Body of pancreas (tissue), 4 donors: Measurements from ENCODE around the gene MFRP.

Source experiments
- CTCF ChIP-seq, 7 experiments: fragments of 450-650 bp in 4 of 7; fragments of 200-600 bp in 3 of 7; sonication (generic) in 3 of 7; IDR thresholded peaks; one replicate each; pipeline ENCODE4 v1.5.1; 2016 to 2019; ENCODE audit warnings: antibody characterized with exemption in 7 of 7
- POLR2A ChIP-seq, 3 donors: fragments of 450-650 bp; IDR thresholded peaks; one replicate each; pipeline ENCODE4 v1.6.1; 2016; ENCODE audit warnings: antibody characterized with exemption in 3 of 3, mild to moderate bottlenecking in 2 of 3

DNA sequence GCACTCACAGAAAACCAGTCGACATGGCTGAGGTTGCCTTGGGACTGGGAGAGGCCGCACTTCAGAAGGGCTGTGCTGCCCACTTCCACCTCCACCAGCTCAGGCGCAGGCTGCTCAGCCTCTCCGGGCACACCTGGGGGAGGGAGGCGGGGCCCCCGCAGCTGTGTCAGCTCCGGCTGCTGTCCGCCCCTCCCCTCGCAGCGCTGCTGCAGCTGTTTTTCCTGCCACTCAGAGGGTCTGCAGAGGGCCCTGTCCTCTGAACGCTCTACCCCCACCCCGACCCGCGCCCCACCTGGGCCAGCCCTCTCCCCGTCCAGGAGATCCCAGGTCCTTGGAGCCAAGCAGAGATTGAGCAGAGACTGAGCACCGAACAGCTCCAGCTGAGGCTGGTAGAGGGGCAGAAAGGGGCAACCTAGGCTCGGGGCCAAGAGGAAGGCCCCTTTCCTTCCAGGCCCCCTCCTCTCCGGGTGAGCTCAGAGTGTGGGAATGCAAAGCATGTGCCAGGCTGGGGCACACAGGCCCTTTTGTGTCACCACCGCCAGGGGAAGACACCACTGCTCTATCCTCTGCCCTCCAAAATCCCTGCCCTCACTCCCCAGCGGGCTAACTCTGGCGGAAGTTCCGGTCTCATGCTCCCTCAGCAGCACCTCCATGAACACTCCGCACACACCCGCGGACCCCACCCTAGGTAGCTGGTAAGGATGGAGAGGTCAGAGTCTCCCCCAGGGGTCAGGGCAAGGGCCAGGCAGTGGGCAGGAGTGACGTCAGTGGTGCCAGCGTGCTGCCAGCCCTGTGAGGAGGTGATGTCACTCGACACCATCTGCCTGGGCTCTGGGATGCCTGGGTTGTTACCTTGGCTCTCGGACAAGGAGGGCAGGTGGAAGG is 31.1 kb downstream of the MFRP start:
- TF ChIP-seq CTCF (IDR thresholded peaks at IDR 0.05) (peak in 4 of 7 experiments; percentile 43 to 50 (median 46)), POLR2A (IDR thresholded peaks at IDR 0.05) (peak; percentile 44 to 74 (median 64))
